ENCODE measurements around the gene IL12RB2.
"Not testable (repeated sequence)": the region's sequence is repeated elsewhere in the genome, so short reads cannot be mapped to it uniquely, and the experiment has no call there.

IL12RB2 gene

GRCh38 chr1:67400029-67400786 is 92.5 kb downstream of the IL12RB2 start:
- DNase-seq, result not testable (repeated sequence)

DNA sequence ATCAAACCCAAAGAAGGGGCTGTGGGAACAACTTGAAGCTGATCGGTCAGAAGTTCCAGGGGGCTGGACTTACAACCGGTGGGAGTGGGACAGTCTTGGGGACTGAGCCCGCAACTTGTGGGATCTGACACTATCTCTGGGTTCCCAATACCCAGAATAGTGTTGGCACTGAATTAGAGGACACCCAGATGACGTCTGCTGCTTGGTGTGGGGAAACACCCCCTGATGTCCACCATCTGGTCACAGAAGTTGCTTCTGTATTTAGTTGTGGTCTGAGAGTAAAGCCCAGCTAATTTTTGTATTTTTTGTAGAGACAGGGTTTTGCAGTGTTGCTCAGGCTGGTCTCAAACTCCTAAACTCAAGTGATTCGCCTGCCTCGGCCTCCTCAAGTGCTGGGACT is 93.8 kb downstream of the IL12RB2 start:
- DNase-seq, result no peak

DNA sequence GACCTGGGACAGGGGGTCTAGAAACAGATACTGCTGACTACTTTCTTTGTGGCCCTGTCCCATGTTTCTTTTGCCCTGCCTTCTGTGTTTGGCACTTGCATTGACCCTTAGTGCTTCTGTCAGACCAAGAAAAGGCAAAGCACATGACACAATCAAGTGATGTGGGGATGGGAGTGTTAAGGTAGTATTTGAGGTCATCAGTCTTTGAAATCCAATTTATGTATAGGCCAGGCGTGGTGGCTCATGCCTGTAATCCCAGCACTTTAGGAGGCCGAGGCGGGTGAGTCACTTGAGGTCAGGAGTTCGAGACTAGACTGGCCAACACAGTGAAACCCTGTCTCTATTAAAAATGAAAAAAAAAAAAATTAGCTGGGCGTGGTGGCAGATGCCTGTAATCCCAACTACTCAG is 96.5 kb downstream of the IL12RB2 start:
- DNase-seq, result no peak

DNA sequence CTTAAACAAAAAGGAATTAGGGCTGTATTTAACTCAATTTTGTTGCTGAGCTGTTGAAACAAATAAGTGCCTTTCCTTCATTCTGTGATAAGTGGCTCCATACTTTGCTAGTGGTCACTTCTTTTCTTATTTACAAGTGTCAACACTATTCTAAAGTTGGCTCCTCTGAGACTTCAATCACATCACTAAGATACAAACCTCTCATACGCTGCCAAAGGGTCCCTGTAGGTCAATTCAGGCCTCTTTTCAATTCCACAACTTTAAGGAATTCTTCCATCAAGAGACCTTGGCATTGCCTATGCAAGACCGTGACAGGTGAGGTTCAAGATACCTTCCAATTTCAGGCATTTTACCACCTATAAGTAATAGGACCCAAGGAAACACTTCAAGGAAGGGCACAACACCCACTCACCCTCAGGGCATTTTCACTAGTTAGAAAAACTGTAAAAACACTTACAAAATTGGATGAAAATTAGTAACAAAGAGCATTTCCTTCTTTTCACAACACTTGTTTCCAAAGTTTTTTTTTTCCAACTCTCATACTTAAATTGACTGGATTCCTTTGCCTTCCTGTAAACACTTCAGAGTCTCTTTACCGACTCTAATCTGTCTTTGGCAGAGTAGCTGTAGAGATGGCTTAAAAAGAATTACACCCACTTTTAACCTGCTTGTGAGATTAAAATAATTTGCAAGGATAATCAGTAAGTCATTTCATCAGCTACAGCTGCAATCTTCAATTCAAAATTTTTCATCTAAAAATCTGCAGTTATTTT is 98.0 kb downstream of the IL12RB2 start:
- no peak for DNase-seq

DNA sequence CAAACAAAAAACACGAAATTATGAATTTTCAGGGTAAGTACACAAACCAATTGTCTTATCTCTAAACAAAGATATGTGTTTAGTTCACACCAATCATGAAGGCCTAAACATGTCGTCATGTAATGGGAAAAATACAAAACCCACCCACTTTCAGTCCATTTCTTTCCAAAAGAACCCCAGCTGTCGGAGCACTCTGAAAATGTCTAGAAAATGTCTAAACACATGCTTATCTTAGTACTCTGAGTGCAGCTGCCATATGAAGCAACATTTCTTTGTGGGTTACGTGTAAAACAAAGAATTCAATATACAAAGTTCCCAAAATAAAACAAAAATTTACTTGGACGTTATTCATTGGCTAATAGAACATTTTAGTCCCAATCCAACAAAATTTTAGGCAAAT is 99.8 kb downstream of the IL12RB2 start:
- DNase-seq, result no peak

GRCh38 chr1:67408148-67408547 is 100.5 kb downstream of the IL12RB2 start:
- no peak for DNase-seq

DNA sequence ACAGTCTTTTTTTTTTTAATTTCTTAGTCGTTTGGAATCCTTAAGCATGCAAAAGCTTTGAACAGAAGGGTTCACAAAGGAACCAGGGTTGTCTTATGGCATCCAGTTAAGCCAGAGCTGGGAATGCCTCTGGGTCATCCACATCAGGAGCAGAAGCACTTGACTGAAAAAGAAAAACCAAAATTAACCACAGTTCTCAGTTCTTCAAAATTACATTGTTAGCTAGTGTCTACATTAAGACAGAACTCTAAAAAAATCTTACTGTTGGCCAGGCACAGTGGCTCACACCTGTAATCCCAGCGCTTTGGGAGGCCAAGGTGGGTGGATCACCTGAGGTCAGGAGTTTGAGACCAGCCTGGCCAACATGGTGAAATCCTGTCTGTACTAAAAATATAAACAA is 105.4 kb downstream of the IL12RB2 start:
- DNase-seq, result not testable (repeated sequence)

- no peak for DNase-seq
Measured at GRCh38 chr1:67414574-67414973, 106.9 kb downstream of the IL12RB2 start.

GRCh38 chr1:67415041-67415440 is 107.4 kb downstream of the IL12RB2 start:
- no peak for DNase-seq

GRCh38 chr1:67417733-67418132 is 110.1 kb downstream of the IL12RB2 start:
- not testable (repeated sequence) for DNase-seq

GRCh38 chr1:67418839-67419586 is 111.3 kb downstream of the IL12RB2 start:
- DNase-seq, result no peak

GRCh38 chr1:67420835-67421492 is 113.3 kb downstream of the IL12RB2 start:
- no peak for DNase-seq

DNA sequence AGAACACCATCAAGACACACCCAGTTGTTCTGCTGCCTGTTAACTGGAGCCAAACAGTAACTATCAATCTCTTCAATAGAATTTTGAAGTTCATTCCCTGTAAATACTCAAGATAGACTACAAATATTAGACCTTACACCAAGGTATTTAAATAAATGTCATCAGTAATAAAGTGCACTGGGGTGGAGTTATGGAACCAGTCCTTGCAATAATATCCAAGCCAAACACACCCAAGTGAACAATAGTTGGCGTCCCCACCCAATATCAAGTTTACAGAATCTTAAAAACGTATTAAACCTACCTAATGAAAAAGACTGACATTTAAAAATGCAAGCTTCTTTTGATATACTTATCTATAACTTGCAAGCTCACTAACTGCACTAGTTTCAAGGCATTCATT is 119.8 kb downstream of the IL12RB2 start:
- DNase-seq, result no peak

DNA sequence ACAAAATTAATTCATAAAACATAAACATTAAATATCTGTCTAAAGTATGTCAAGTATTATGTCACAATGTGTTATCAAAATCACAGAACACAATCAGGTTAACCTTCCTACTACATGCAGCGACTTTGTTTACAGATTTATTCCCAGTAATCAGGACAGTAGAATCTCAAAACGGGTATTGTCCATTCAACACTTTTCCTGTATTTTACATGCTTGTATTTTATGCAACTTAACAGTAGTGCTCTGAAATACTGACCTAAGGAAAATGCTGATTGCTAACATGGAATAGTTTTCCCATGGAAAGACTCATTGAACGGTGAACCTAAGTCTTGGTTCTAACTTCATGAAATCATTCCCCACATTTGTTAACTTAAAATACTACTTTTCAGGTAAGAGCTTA is 120.3 kb downstream of the IL12RB2 start:
- DNase-seq, result no peak

- no peak for DNase-seq
Measured at GRCh38 chr1:67429011-67429527, 121.4 kb downstream of the IL12RB2 start.

DNA sequence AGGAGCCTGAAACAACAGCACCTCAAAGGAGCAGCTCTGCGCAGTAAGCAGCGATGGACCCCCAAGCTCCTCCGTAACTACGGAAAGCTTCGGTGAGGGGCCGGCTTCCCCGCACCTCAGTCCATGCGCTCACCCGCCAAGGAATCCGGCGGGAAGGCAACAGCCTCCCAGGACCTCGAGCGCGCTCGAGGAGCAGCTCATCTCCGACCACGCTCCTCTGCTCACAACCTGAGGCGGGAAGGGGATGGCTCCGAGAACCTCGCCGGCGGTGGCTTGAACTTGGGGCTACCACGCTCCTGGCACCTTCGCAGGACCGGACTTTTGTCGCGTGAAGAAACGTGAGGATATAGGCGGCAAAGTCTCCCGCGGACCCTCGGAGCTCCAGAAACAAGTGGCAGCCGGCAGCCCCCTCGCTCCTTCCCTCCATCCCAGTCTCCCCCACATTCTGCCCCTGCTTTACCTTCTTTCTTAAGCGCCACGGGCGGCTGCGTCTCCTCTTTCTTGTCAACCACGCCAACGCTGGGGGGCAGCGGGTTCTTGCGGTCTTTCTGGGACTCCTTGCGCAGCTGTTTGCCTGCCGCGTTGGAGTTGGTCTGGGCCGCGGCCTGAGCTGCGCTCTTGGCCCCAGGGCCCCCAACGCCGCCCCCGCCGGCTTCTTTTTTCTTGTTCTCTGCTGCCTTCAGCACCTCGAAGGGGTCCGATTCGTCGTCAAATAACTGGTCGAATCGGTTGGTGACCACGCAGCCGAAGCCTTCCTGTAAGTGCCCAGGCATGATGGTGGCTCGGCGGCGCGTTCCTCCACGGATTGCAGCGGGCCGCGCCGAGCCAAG is 122.1 kb downstream of the IL12RB2 start:
- no peak for DNase-seq

DNA sequence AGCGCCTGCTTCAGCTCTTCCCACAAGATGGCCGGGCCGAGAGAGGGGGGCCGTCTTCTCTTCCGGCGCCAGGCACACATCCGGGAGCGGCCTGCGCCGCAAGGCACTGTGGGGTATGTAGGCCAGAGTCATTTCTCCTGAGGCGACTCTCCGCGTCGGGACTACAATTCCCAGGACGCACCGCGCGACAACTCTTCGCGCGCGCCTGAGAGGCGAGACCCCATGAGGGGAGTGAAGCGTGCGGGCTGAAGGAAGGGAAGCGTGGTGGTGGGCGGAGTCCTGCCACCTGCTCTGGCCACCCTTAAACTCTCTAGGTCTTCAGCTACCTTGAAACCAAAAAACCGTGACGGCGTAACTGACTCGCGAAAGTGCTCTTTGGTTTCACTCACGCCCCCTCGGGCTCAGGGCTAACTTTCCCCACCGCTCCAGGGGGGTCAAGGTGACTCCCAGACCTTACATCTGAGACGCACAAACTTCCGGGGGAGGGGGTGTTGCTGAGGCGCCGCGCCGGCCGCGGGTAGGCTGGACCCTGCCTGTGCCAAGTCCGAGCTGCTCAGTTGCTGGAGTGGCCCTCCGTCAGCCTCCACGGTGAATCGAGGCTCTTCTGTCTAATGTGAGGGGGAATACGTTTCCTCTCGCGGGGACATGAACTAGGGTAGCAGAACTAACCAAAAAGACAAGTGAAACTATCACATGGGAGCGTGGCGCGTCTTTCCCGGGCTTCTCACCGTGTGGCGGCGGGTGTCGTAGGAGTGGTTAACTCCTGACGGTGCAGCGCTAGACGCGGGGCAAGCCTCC is 122.9 kb downstream of the IL12RB2 start, which contains the start of gene SERBP1:
TSS of gene SERBP1 (minus strand) at position 45 of the 798 bp plus-strand sequence. CDS start 102 bp downstream, outside the sequence.
- peak; percentile 94 for DNase-seq

DNA sequence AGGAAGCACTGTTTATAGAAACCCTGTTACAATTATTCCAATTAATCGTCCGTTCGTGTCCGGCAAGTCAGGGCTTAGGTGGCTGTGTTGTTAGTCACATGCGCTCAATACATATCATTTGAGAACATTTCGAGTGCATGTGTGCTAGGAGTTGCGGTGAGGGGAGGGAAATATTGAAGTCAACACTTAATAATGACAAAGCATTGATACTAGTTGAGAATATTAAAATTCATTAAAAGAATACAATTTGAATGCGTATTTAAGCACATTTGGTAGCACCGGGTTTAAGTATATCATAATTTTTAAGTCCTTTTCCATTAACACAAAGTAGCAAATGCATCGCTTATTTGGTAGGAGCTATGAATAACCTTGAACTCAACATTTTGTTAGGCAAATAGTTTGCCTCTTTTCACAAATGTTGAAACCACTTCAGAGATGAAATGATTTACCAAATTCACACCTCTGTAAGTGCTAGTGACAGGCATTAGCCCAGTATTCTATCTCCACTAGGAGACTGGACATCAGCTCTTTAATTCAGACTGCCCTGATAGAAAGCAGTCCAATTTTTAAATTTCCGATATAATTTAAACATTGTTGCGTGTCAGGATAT is 123.6 kb downstream of the IL12RB2 start:
- DNase-seq, result no peak

- DNase-seq, result no peak
Measured at GRCh38 chr1:67431869-67432578, 124.4 kb downstream of the IL12RB2 start.

DNA sequence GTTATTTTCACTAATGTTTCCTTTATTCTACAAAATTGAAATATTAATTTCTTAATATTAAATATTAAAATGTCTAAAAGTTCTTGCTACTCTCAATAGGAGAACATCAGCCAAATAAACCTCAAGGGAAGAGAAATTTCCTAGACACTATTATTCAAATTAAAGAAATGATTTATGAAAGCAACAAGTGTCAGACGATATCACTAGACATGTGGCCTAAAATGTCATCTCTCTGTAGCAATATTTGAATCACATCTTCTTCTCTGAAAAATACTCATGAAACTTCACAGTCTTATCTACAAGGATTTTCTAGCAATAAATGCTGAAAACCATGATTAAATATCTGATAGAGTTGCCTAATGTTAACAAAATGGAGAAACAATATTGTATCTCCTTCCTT is 125.1 kb downstream of the IL12RB2 start:
- DNase-seq, result no peak
